GM13976 (cell line): Measurements from ENCODE around the gene TSC22D3.

Source experiments
- DNase-seq: peaks from one replicate; pipeline ENCODE4 v3.0.0; 2012; ENCODE audit warnings: low spot score
- in situ Hi-C: fragments of 300-500 bp; cut with MboI; formaldehyde crosslinking; loops from one replicate; pipeline ENCODE4 v1.12.0; 2022; ENCODE audit warnings: low sequenced_read_pairs, mixed read lengths, inconsistent platforms; ENCODE audit not compliant: unreplicated experiment
- TF ChIP-seq, protein P1 (sequence below): IDR thresholded peaks from 2 replicates; pipeline ENCODE4 v1.5.1; 2012; ENCODE audit warnings: borderline replicate concordance, mild to moderate bottlenecking; ENCODE audit not compliant: insufficient read depth; ENCODE audit errors: extremely low read depth, missing control alignments, control extremely low read depth

TSC22D3 gene

DNA sequence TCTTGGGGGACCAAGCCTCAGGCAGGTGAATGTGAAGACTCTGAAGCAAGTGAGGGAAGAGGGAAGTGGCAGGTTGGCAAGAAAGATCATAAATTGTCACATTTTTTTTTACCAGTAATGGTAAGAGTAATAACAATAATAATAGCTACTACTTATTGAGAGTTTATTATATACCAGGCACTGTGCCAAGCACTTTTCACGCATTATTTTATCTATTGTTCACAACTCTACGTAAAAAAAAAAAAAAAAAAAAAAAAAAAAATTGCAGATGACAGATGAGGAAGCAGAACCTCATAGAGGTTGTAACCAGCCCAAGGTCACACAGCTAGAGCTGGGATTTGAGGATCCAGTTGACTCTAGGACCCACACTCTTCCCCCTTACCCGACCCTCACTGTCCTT, 40.9 kb downstream of the TSC22D3 start:
- TF ChIP-seq, protein P1, sequence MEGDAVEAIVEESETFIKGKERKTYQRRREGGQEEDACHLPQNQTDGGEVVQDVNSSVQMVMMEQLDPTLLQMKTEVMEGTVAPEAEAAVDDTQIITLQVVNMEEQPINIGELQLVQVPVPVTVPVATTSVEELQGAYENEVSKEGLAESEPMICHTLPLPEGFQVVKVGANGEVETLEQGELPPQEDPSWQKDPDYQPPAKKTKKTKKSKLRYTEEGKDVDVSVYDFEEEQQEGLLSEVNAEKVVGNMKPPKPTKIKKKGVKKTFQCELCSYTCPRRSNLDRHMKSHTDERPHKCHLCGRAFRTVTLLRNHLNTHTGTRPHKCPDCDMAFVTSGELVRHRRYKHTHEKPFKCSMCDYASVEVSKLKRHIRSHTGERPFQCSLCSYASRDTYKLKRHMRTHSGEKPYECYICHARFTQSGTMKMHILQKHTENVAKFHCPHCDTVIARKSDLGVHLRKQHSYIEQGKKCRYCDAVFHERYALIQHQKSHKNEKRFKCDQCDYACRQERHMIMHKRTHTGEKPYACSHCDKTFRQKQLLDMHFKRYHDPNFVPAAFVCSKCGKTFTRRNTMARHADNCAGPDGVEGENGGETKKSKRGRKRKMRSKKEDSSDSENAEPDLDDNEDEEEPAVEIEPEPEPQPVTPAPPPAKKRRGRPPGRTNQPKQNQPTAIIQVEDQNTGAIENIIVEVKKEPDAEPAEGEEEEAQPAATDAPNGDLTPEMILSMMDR, result no peak
- DNase-seq, result no peak
- in situ Hi-C loops, result no loop called here

DNA sequence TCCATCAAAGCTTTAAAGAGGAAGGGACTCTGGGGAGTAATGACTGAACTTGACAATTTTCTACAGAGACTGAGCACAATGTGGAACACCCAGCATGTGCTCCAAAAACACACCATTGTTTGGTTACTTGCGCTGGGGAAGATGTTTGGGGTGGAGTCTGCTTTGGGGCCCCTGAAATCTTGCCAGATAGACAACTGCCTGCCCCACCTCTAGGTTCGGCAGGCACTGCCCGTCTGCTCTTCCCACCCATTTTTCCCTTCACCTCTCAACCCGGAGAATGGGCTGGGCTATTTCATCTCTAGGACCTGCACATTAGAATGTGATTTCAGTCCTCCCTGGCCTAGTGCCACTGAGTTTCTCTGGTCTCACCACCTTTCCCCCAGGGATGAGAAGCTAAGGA, 41.9 kb downstream of the TSC22D3 start:
- in situ Hi-C loops, result no loop called here
- TF ChIP-seq, protein P1, result no peak
- DNase-seq, result no peak

DNA sequence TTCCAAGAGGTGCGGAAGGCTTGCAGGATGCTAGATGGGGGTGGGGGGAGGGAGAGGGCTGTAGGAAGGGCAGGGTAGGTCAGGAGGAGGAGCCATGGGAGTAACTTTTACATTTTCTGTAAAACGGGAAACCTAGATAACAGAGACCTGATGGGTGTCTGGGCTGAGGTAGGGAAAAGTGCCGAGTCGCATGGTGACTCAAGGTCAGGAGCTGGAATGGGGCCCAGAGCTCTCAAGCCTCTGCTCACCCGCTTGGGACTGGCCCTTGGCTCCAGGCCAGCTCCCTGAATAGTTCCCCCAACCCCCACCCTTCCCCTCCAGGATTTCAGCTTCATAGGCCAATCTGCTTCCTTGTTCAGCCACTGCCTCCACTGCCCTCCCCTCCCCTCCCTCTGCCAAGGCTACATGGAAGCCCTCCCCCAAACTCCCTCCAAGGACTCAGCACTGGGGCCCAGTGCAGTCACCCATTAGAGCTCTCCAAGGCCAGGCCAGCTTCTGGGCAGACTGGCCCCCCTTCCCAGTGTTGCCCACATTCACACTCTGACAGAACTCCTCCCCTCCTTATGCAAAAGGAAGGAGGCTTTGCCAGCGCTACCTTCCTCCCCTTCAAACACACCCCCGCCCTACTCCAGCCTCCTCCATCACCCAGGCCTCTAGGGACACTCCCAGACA, 43.6 kb downstream of the TSC22D3 start:
- no peak for DNase-seq
- in situ Hi-C loops, result no loop called here
- TF ChIP-seq, protein P1, result no peak

DNA sequence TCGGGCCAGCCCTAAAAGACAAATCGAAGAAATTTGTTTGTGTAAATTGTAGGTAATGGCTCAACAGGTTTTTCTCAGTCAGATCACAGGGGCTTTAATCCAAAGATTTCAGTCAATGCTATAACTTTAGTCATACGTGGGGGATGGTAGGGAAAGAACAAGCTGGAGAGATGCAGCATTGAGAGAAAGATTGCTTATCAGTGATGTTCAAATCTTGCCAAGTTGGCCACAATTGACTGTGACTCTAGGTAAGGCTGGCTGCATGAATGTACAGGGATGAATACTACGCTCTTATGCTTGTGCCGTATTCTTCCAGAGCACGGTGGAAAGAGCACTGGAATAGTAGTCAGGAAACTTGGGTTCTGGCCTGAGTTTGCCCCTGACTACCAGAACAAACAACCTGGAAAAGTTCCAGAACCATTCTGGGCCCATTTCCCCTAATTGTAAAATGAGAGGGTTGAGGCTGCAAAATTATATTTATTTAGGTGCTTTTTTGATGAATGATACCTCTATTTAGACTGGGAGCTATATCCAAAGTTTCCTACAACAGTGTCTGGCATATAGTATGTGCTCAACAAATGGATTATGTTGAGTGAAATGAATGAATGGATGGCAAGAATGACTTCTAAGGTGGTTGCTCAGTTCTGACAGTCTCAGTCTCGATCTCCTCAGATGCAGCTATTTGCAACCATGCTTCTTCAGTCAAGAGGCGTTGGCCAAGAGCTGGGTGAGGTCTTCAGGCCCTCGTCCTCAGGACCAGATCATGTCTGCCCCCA, 44.4 kb downstream of the TSC22D3 start:
- DNase-seq, result no peak
- TF ChIP-seq, protein P1, result no peak
- in situ Hi-C loops, result no loop called here

DNA sequence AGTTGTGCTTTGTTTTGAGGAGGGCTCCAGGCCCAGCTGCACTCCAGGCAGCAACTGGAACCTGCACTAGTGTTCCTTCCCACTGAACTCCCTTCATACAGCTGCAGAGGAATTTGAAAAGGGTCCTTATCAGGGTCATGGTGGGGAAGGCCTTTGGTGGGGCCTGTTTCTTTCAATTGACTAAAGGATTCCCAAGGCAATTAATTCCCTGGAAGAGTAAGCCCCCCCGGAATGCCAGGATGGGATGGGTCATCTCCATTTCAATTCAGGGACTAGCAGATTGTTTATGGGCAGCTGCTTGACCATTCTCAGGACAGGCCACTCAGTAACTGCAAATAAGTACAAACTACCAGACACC, 45.3 kb downstream of the TSC22D3 start:
- no peak for DNase-seq
- TF ChIP-seq, protein P1, result no peak
- in situ Hi-C loops, result no loop called here

DNA sequence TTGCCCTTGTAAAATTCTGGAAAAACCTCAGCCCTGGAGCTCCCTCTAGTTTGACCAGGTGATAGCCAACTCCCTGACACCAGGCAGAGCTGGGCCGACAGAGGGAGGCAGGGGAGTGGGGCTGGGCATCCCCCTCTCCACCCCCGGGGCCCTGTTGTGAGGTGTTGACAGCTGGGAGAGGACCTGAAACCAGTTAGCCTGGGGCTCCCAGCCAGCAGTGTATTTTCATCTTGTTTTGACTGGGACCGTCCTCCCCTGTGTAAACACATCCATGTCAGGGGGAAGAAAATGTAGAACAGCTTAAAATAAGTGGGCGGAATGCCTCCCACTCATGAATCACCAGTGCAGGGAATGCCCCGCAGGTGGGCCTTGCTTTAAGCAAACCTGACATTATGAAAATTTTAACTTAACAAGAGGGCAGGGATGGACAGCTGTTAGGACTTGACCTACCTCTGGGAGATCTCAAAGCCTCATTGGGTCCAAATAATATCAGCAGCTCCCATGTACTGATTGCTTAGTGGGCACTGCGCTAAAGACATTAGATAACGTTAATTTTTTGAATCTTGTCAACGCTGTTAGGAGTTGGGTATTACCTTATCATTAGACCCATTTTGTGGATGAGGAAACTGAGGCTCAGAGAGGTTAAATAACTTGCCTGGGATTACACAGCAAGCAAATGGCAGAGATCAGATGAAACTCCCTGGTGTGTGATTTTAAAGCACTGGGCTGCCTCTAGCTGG, 45.9 kb downstream of the TSC22D3 start:
- no peak for DNase-seq
- in situ Hi-C loops, result no loop called here
- TF ChIP-seq, protein P1, result no peak
